Glomerular visceral epithelial cell (primary cell): ENCODE data around the gene ARHGEF28.
A peak's percentile ranks its signal among the peaks of the same experiment; 100 is the strongest.

Experiments
- DNase-seq: peaks from one replicate; pipeline ENCODE4 v3.0.0-alpha.2; 2016; ENCODE audit errors: extremely low spot score

ARHGEF28 gene

DNA sequence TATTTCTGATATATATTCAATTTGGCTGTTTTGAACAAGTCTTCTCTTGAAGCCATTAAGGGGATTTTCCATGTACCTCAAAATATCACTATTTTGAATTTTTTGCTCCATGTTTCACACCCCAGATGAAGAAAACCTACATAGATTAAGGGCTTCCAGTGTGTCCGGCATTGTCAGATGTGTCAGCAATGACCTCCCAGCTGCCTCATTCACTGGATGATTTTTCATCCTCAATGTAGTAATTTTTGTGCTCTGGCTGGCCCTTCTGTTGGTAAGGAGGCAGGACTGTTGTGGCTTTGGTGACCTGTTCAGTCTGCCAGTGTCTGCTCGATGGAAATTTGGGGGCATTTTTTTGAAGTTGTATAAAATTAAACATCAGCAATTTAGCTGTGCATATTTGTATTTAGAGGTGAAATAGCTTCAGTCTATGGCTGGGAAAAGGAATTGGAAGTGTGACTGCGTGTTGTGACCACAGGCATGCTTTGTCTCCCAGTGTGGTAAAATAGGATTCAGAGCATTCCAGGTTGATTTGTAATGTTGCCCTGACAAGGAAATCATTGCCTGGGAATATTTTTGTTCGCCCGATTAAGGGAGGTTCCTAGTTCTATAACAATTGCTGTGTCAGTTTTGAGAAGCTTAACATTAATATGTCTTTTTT lies 312.4 kb downstream of the ARHGEF28 start:
- DNase-seq: peak; percentile 97

DNA sequence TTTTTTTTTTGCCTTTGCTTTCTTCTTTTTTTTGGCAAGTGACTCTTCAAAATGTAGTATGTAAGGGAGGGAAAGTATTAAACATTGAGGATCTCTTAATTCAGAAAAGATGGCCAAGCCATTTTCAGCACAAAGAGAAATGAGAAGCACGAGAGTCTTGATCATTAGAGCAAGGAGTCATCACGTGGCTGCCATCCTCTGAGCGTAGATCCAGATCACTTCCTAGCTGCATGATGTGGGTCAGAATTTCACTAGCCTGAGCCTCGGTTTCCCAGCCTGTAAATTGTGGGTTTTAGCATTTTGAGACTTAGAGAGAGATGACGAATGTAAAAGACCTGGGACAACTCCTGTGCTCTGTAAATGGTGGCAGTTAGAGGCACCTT lies 312.9 kb downstream of the ARHGEF28 start:
- DNase-seq: no peak

DNA sequence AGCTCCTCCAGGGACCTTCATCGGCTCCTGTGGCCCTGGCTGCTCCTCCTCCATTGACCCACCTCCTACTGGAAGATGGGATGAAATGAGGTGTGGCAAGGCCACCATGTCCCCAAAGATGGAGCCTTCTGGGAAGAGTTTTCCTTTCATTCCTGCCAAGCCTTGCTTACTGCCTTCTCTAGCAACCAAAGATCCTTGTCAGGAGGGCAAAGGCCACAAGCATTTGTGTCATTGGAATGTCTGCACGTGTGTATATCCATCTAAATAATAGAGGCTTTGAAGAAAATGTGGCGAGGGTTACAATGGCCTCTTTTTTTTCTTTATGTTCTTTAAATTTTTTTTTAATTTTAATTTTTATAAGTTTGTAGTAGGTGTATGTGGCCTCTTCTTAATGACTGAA lies 313.6 kb downstream of the ARHGEF28 start:
- no peak for DNase-seq

DNA sequence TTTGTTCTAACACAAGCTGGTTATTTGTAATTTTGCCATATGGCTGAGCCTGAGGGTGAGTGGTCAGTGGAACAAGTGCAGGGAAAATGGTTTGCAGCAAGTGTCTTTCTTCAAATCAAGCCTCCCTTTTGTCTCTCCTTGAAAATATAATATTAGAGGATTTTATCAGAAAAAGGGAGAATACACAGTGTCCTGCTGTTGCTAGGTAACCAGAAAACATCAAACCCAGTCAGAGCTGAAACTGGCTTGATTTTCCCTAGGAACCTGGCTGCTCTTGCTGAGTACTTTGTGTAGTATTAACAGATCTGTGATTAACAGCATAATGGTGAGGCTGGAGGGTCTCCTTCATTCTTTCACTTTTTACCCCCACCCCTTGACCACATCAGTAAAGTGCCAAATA lies 314.0 kb downstream of the ARHGEF28 start:
- DNase-seq: peak; percentile 66

DNA sequence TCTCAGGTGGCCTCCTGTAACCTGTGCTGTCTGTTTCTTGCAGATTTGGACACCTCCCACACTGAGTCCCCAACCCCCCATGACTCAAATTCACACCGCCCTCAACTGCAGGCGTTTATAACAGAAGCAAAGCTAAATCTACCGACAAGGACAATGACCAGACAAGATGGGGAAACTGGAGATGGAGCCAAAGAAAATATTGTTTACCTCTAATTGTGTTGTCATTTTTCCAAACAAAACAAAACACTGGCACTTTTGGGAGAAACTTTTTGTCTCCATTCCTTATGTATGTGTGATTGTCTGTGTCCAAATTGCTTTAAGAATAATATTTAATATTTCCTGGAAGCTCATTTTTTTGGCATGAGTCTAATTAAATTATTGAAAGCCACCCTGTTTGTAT lies 314.8 kb downstream of the ARHGEF28 start:
- DNase-seq: no peak

DNA sequence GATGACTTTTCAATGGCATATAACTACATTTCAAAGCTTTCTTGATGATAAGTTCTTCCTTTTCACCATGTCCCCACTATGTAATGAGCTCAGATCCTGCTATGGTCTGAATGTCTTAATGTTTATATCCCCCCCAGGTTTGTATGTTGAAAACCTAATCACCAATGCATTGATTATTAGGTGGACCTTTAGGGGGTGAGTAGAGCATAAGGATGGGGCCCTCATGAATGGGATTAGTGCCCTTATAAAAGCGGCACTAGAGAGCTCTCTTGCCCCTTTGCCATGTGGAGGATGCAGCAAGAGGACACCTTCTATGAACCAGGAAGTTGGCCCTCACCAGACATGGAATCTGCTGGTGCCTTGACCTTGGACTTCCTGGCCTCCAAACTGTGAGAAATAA lies 316.8 kb downstream of the ARHGEF28 start:
- no peak for DNase-seq

DNA sequence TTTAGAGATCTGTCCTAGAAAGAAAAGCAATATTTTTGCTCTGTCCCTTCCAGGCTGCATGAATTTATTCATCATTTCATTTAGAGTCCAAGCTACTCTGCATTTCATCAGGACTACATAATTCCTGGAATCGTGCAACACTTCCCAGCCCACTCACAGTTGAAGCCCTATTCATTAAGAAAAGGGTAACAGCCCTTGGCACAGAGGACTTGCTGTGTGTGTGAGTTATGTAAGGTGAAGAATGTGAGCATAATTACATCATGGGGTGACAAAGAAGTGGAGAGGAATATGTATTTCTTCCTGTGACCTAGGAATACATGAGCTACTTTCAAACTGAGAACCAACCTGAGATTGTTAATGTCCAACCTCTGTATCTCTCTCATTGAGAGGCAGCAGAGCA lies 317.4 kb downstream of the ARHGEF28 start:
- no peak for DNase-seq

DNA sequence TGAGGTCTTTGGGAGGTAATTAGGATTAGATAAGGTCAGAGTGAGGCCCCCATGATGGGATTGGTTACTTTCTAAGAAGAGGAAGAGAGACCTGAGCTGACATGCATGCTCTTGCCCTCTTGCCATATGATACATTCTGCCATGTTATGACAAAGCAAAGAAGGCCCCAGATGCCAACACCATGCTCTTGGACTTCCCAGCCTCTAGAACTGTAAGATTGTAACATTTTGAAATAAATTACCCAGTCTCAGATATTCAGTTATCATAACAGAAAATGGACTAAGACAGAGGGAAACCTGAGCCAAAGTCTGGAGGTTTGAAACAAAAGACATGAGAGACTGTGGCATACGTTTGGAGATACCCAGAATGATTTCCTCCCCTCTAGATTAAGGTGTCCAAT lies 318.6 kb downstream of the ARHGEF28 start:
- DNase-seq: no peak

DNA sequence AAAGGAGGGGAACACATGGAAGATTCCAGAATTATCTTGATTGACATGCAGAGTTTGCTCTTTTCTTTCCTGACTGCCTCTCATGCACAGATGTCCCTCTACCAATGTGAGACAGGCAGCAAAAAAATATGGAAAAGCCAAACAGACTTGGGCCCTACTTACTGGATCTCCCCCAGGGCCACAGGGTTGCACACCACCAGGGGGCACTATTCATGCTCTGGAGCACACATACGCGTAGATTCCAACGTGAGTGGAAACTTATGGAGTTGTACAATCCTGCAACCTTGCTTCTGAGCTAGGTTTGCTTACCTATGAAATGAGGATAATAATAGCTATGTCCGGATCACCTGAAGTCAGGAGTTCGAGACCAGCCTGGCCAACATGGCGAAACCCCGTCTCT lies 319.5 kb downstream of the ARHGEF28 start:
- no peak for DNase-seq

DNA sequence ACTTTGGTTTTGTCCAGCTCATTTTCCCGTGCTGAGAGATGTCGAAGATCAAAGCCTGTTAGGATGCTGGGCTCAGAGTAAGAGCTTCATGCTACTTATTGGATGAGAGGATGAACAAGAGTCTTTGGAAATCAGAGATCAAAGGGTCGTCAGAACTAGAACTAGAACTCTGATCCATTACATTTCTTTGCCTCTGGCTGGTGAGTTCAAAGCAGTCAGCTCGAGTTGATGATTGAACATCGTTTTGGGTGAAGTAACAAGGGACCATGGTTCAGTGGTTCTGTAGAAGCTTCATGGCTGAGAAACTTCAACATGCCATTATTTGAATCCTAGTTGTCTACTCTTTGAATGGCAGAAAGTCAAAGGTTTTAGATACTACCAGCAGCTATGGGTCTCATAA lies 320.3 kb downstream of the ARHGEF28 start:
- peak; percentile 66 for DNase-seq

DNA sequence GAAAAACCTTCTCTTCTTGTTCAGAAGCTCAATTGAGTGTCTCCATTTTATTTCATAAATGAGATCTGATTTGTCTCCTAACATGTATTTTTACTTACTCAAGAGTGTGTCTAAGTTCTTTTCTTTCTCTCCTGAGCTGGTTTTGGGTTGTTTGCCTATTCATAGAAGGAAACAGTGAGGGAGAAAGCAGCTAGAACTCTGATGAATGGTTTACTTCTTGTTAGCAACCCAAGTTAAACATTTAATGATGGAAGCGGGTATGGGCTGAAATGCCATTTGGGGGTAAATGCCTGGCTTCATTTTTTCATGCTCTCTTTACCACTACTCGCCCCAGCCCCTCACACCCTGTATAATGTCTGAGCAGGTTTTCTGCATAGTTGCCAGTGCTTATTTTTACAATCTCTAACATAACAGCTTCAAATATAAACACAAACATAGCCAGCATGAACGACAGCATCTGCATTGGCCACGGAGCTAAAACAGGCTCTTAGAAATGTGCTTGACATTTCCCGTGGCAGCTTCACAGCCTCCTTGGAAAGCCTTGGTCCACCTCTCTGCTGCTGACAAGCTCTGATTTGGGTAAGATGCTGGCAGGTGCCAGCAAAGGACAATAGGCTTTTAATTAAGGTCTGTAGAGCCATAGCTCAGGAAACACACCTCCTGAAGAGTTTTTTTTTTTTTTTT lies 321.1 kb downstream of the ARHGEF28 start:
- peak; percentile 22 for DNase-seq

DNA sequence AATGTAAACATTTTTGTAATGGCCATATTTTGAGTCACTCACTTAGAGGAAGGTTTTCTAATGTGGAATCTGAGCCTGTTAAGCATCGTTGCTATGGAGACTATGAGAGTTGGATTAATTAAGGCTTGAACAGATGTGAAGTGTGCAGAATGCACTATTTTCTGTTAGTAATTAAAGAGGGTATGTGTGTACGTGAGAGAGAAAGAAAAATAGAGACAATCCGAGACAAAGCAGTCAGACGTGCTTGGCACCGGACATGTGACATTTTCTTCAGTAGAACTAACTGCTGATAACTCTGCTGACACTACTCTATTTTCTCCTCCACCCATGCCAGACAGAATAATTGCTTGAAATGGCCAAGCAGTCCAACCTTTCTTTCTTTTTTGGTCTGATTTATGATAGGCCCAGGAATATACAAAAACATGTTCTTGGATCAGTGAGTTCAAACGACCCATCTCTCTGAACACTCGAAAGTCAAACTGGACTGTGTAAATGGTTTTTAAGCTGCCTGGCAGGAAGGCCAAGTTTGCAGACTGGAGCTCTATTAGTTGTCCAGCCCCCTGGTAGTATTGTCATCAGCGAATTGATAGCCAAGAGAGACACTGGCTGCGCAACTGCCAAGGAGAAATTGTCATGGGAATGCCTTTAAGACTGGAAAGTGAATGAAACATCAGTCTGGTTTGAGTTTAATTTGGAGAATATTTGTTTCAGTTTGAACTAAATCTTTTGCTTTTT lies 322.1 kb downstream of the ARHGEF28 start:
- DNase-seq: no peak

DNA sequence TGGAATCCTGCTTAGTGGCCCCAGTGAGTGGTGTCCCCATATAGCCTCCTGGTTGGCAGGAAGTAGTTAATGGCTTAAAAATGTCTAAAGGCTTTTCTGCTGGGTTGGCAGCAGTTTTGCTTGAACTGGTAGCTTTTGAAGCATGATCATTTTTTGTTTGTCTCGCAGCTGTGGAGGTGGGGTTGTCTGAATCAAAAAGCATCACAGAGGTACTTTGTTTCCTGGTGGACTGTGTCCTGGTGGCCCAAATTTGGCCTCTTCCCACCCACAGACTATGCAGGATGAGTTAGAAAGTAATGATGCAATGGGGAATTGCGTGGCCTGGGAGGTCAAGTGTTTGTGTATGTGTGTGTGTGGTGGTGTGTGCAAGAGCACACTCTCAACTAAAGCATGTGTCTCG lies 322.7 kb downstream of the ARHGEF28 start:
- DNase-seq: peak; percentile 55

DNA sequence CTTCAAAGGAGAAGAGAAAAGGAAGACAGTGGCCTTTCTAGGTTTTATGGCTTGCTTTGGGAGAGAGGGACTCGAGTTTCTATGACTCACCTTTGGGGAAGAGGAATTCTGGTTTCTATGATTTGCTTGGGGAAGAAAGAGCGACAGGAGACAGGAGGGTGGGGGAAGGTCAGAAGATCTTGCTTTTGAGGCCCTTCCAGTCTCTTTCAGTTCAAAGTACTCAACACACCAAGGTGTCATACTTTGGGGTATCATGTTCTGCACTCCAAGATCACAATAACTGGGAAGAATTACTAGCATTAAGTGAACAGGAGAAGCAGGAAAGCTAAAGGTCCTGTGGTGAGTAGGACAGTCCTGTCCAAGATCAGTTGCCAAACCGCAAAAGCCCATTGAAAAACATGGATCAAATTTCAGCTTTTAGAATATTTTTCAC lies 324.5 kb downstream of the ARHGEF28 start:
- peak; percentile 23 for DNase-seq

DNA sequence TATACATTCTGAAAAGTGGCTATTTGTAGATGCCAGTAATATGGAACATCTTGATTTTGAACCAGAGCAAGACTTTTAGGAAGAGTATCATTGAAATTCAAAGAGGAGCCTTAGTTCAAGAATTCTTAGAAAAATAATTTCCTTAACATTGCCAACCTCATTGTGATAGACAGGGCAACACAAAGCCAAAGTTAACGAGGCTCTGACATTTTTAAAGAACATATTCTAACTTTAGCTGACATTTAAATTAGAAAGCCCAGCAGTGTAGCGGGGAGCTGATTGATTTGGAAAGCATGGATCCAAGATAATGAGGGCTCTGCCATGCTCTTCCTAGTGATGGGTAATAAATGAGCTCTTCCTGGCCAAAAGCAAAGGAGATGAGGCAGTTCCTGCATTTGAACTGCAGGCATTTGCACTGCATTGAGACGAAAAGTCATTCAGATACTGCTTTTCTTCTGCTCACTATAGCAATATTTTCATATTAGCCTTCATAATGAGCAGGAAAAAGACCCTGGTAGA lies 325.0 kb downstream of the ARHGEF28 start:
- DNase-seq: no peak

DNA sequence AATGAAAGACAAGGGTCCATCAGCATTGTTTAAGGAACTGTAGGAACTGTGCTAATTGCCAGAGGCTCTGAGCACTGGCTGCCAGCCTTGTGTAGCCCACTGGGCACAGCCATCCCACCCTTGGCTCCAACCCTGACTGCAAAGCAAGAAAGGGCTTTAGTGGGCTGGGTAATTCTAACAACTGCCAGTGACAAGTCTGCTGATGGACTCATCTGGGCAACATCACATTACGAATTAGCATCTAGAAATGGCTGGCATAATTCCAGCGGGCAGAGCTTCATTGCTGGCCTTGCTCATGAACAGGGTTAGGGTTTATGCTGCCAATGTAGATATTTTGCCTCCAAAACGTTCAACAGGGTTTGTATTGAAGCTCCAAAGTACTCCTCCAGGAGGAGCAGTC lies 326.9 kb downstream of the ARHGEF28 start:
- no peak for DNase-seq

DNA sequence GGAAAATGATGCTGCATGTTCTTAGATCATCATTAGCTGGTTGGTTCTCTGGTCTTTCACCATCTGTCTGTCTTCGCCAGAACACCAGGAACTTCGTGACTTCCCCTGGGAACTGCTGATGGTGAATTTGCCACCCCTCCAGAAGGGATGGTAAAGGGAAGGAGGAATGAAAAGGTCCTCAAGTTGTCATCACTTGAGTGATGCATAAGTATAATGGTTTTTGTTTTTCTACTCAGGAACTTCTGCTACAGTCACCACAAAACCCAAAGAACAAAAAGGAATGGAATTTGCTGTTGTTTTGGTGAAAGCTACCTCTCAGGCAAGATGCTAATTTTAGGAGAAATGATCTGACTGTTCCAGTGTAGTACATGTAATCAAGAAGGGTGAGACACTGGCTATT lies 328.4 kb downstream of the ARHGEF28 start:
- DNase-seq: no peak

DNA sequence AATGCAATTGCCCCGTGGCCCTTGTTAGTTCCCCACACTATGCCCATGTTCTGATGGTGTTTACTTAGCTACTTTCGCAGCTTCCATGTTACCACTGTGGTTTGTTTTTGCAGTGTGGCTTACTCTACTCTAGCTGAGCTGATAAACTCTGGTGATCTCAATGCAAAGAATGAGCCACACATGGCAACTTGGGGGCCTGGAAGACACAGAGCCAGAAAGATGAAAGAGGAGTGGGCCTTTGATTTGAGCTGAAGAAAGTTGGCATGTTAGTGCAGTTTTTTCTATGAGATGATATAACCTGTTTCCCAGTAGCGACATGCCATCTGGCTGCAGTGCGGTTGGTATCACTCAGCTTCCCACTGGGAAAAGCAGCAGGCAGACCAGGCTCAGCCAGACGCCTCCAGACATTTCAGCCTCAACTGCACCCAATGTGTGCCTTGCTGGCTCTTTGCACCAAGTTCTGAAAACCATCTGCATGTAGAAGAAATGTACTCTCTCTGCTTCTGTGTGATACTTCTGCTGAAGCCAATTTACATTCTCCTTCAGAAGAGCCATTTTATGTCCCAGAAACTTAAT lies 329.4 kb downstream of the ARHGEF28 start:
- DNase-seq: no peak

DNA sequence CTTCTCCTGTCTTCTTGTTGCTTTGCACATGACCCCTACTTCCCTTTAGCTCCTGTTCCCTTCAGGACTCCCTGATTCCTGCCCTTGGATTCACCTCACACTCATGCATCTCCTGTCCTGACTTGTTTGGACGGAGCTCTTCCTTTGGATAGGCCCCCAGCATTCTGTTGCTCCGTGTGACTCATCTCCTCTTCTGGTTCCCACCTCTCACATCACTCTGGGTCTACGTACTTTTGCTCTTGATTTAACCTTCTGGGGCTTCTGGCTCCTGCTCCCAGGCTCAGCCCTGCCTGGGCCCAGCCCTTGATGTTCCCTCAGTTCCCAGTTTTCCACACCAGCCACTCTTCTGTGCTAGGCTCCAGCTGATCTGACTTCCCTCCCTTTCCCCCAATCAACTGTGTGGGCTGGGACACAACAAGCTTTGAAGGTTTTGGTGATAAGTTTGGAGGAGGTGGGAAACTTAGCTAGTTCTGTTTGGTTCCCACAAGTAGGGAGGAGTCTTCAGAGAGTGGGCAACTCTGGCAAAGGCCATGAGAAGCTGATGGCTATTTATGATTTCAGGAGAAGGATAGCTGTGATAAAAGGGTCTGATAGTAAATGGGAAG lies 331.5 kb downstream of the ARHGEF28 start:
- DNase-seq: no peak

DNA sequence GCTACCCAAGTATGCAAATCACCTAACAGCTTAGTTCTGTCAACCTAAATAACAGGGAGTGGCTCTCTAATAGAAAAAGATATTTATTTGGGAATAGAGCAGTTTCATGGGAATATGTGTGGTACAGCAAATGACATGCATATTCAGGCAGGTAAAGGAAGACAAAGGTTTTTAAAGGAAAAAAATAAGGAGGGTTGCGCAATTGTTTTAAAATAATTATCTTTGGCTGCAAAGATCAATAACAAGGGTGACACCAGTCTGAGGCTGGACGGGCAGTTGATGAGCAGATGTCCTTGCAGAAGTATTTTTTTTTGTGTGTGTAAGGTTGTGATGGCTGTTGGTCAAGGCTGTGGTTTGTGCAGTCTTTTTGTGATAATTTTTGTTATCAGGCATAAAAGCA lies 332.0 kb downstream of the ARHGEF28 start:
- no peak for DNase-seq

DNA sequence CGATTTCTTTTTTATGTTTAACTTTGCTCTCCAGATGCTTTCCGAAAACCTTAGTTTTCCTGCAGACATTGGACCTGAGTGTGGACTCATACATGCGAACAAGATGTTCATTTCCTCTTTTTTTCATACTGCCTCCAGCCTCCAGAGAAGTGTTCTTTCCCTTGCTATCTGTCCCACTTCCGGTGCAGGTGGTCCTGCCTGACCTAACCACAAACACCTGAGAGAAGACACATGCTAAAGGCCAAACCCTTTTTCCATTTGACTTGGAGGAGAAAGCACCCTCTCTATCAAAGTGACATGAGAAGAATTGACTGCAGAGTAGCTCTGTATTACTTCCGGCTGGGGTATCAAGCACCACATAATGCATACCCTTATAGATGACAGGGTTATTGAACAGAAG lies 334.0 kb downstream of the ARHGEF28 start:
- no peak for DNase-seq

DNA sequence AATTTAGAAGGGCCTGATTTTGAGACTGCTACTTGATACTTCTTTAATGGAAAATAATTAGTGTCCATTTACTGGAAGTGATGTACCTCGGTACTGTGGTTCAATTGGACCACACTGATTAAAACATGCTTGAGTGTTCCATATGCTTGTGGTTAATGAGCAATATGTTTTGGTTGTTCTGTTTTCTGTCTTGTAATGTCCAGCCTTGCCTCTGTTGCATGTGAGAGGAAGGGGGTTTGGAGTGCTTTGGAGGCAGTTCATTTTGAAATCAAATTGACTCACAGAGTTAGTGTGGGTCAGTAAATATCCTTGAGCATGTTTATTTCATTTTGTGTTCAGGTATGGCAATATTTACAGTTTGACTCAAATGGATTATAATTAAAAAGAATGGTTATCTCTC lies 334.4 kb downstream of the ARHGEF28 start:
- no peak for DNase-seq
